KMS-11 (cell line): ENCODE results near the gene PLCG2.
"Not testable (repeated sequence)": the region's sequence is repeated elsewhere in the genome, so short reads cannot be mapped to it uniquely, and the experiment has no call there.

Experiments
- H2AFZ ChIP-seq: fragments of 200-600 bp; sonication (generic); 2 replicates; pipeline ENCODE4 v1.6.1; 2016; ENCODE audit warnings: antibody characterized with exemption, mixed run types, low read depth
- H3K27ac ChIP-seq: fragments of 200-600 bp; sonication (generic); 2 replicates; pipeline ENCODE4 v1.6.1; 2016; ENCODE audit warnings: mild to moderate bottlenecking, mixed run types
- H3K27me3 ChIP-seq: fragments of 200-600 bp; sonication (generic); 2 replicates; pipeline ENCODE4 v1.6.1; 2017; ENCODE audit warnings: mild to moderate bottlenecking, low read depth, mixed run types, moderate library complexity; ENCODE audit not compliant: insufficient read depth
- H3K36me3 ChIP-seq: fragments of 200-600 bp; sonication (generic); 2 replicates; pipeline ENCODE4 v1.6.1; 2017; ENCODE audit warnings: mild to moderate bottlenecking, mixed run types; ENCODE audit not compliant: insufficient read depth
- H3K4me1 ChIP-seq: fragments of 200-600 bp; sonication (generic); 2 replicates; pipeline ENCODE4 v1.6.1; 2016; ENCODE audit warnings: mild to moderate bottlenecking, low read depth, mixed run types; ENCODE audit not compliant: poor library complexity, severe bottlenecking
- H3K4me2 ChIP-seq: fragments of 200-600 bp; sonication (generic); 2 replicates; pipeline ENCODE4 v1.7.0; 2016; ENCODE audit warnings: mild to moderate bottlenecking, mixed run types
- H3K4me3 ChIP-seq: fragments of 200-600 bp; sonication (generic); IDR thresholded peaks from 2 replicates; pipeline ENCODE4 v1.6.1; 2017; ENCODE audit warnings: low read depth, low read length, mixed read lengths; ENCODE audit not compliant: insufficient read depth
- H3K79me2 ChIP-seq: fragments of 200-600 bp; sonication (generic); 2 replicates; pipeline ENCODE4 v1.6.1; 2016; ENCODE audit warnings: low read depth, mixed run types; ENCODE audit not compliant: insufficient read depth
- H3K9ac ChIP-seq: fragments of 200-600 bp; sonication (generic); 2 replicates; pipeline ENCODE4 v1.6.1; 2016; ENCODE audit warnings: mild to moderate bottlenecking, mixed run types
- H4K20me1 ChIP-seq: fragments of 200-600 bp; sonication (generic); 2 replicates; pipeline ENCODE4 v1.6.1; 2016; ENCODE audit warnings: mild to moderate bottlenecking, mixed run types; ENCODE audit not compliant: insufficient read depth
- CTCF ChIP-seq: fragments of 200-600 bp; sonication (generic); conservative IDR thresholded peaks from 2 replicates; pipeline ENCODE4 v1.6.1; 2017; ENCODE audit warnings: low read depth, mild to moderate bottlenecking, antibody characterized with exemption, low read length, moderate library complexity, mixed read lengths

The PLCG2 gene

GRCh38 chr16:82005027-82005830 lies 226.1 kb downstream of the PLCG2 start:
- Histone ChIP-seq H3K79me2 (no peaks in the 10 kb centered on the region; the same call in 1 of the 2 replicates), H3K4me1 (peaks cover 2% of the 10 kb centered on the region), H4K20me1 (no peaks in the 10 kb centered on the region), H2AFZ (no peak overlapping the region), H3K4me2 (no peak overlapping the region), H3K4me3 (no peak overlapping the region), H3K9ac (no peak overlapping the region), H3K27me3 (no peaks in the 10 kb centered on the region), H3K27ac (no peak overlapping the region), H3K36me3 (no peaks in the 10 kb centered on the region)
- no peak for TF ChIP-seq CTCF

- Histone ChIP-seq H3K27ac (no peak overlapping the region), H3K36me3 (no peaks in the 10 kb centered on the region), H3K4me2 (no peak overlapping the region), H3K9ac (no peak overlapping the region), H3K4me3 (no peak overlapping the region), H2AFZ (no peak overlapping the region), H3K79me2 (no peaks in the 10 kb centered on the region; the same call in 1 of the 2 replicates), H3K27me3 (no peaks in the 10 kb centered on the region), H3K4me1 (peaks cover 6% of the 10 kb centered on the region), H4K20me1 (no peaks in the 10 kb centered on the region)
- no peak for TF ChIP-seq CTCF
Observed at GRCh38 chr16:82006036-82006435, 226.9 kb downstream of the PLCG2 start.

GRCh38 chr16:82007189-82007588 lies 228.1 kb downstream of the PLCG2 start:
- Histone ChIP-seq H3K9ac (no peak overlapping the region), H3K4me1 (peaks cover 6% of the 10 kb centered on the region), H2AFZ (no peak overlapping the region), H3K36me3 (no peaks in the 10 kb centered on the region), H3K79me2 (no peaks in the 10 kb centered on the region; the same call in 1 of the 2 replicates), H4K20me1 (no peaks in the 10 kb centered on the region), H3K27me3 (no peaks in the 10 kb centered on the region), H3K4me2 (no peak overlapping the region), H3K27ac (no peak overlapping the region), H3K4me3 (no peak overlapping the region)
- TF ChIP-seq CTCF: no peak

- Histone ChIP-seq H3K36me3 (no peaks in the 10 kb centered on the region), H3K4me3 (no peak overlapping the region), H4K20me1 (no peaks in the 10 kb centered on the region)
Observed at GRCh38 chr16:82008957-82009592, 230.0 kb downstream of the PLCG2 start.

GRCh38 chr16:82009789-82010188 lies 230.7 kb downstream of the PLCG2 start:
- not testable (repeated sequence) for H3K27ac ChIP-seq, H3K4me1 ChIP-seq, H2AFZ ChIP-seq, H3K27me3 ChIP-seq, H3K4me3 ChIP-seq, H3K79me2 ChIP-seq, H4K20me1 ChIP-seq, H3K9ac ChIP-seq, H3K36me3 ChIP-seq
- H3K4me2 ChIP-seq: peak overlapping the region; percentile 92; the same call in 1 of the 2 replicates

More at GRCh38 chr16:82008957-82009592, 230.0 kb downstream of the PLCG2 start:
- Histone ChIP-seq H3K27me3 (no peaks in the 10 kb centered on the region), H3K27ac (no peak overlapping the region), H3K9ac (no peak overlapping the region), H3K4me2 (no peak overlapping the region), H2AFZ (no peak overlapping the region), H3K4me1 (peaks cover 6% of the 10 kb centered on the region), H3K79me2 (no peaks in the 10 kb centered on the region; the same call in 1 of the 2 replicates)
- TF ChIP-seq CTCF: no peak
